ENCODE results near the gene PKDREJ. TPM values are rescaled to one million over a fixed set of nuclear protein-coding genes. Genes with fewer than 3 reads are reported as not detected.
A peak's percentile ranks its signal among the peaks of the same experiment; 100 is the strongest.

The PKDREJ gene
- total RNA-seq, 1 donor from 2014 or later, result not detected

- Histone ChIP-seq H3K4me3 (no peak overlapping the region), H3K4me1 (no peaks in the 10 kb centered on the region), H3K27me3 (no peaks in the 10 kb centered on the region), H3K9me3 (no peaks in the 10 kb centered on the region), H3K27ac (no peak overlapping the region), H3K36me3 (no peaks in the 10 kb centered on the region)
- intact Hi-C loops (cut with DNase I), result no loop called here
- TF ChIP-seq, protein P1, sequence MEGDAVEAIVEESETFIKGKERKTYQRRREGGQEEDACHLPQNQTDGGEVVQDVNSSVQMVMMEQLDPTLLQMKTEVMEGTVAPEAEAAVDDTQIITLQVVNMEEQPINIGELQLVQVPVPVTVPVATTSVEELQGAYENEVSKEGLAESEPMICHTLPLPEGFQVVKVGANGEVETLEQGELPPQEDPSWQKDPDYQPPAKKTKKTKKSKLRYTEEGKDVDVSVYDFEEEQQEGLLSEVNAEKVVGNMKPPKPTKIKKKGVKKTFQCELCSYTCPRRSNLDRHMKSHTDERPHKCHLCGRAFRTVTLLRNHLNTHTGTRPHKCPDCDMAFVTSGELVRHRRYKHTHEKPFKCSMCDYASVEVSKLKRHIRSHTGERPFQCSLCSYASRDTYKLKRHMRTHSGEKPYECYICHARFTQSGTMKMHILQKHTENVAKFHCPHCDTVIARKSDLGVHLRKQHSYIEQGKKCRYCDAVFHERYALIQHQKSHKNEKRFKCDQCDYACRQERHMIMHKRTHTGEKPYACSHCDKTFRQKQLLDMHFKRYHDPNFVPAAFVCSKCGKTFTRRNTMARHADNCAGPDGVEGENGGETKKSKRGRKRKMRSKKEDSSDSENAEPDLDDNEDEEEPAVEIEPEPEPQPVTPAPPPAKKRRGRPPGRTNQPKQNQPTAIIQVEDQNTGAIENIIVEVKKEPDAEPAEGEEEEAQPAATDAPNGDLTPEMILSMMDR (IDR thresholded peaks at IDR 0.05), result no peak
- ATAC-seq (no peak), DNase-seq (no peak)
Observed at GRCh38 chr22:46303347-46303965, 40.3 kb upstream of the PKDREJ start.

DNA sequence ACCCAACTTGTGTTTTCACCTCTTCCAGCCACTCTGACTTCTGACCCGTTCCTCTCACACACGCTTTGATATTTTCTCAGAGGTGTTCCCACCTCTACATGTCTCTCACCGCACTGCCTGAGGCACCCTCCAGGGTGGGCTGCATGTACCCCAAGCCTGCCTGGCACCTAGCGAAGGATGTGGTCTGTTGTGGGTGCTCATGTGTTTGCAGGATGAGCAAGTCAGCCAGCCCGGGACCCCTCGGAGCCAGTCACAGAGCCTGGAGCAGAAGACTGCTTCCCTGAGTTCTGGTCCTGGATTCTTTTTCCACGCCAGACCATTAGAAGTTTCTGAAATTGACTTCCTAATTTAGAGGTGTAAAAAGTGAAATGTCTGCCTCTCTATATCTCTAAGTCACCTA, 37.3 kb upstream of the PKDREJ start:
- Histone ChIP-seq H3K36me3 (no peaks in the 10 kb centered on the region), H3K27me3 (no peaks in the 10 kb centered on the region), H3K27ac (no peak overlapping the region), H3K4me3 (no peak overlapping the region), H3K4me1 (peaks cover 14% of the 10 kb centered on the region), H3K9me3 (no peaks in the 10 kb centered on the region)
- intact Hi-C loops (cut with DNase I), result no loop called here
- TF ChIP-seq, protein P1 (IDR thresholded peaks at IDR 0.05), result no peak
- DNase-seq (no peak), ATAC-seq (no peak)

GRCh38 chr22:46299101-46299500, 36.0 kb upstream of the PKDREJ start:
- H3K9me3 ChIP-seq, result no peaks in the 10 kb centered on the region
- no peak overlapping the region for H3K4me3 ChIP-seq
- no peaks in the 10 kb centered on the region for H3K36me3 ChIP-seq
- no peak for DNase-seq
- H3K27ac ChIP-seq, result no peak overlapping the region
- intact Hi-C loops (cut with DNase I), result no loop called here
- H3K4me1 ChIP-seq, result peaks cover 15% of the 10 kb centered on the region
- H3K27me3 ChIP-seq, result no peaks in the 10 kb centered on the region
- TF ChIP-seq, protein P1 (IDR thresholded peaks at IDR 0.05), result no peak
- no peak for ATAC-seq

DNA sequence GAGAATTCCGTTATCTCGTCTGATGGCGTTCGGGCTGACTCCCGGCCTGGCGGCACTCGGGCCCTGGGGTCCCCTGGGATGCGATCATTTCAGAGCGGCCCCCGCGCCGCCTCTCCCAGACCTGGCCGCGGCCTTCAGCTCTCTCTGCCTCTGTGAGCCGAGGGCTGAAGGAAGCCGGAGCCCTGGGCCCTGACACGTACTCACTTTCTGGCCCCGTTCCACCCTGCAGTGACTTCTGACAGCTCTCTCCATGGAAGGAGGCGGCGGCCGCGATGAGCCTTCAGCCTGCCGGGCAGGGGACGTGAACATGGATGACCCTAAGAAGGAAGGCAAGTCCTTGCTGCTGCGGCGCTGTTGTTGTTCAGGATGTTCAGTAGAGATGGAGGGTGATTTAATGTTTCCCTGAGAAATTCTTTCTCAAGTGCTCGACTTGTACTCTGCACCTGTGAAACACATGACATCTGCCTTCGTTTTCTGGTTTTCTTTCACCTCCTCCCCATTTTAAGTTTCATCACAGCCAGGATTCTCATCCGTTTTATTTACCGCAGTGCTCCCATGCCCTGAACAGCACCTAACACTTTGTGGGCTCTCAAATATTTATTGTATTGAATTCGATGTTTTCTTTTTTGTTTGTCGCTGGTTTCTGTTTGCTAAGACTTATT, 34.1 kb upstream of the PKDREJ start:
- ATAC-seq (no peak), DNase-seq (no peak)
- intact Hi-C loops (cut with DNase I), result no loop called here
- no peak overlapping the region for H3K27ac ChIP-seq
- peaks cover 15% of the 10 kb centered on the region for H3K4me1 ChIP-seq
- H3K4me3 ChIP-seq, result peak overlapping the region; percentile 74
- TF ChIP-seq, protein P1 (IDR thresholded peaks at IDR 0.05), result no peak
- peaks cover 11% of the 10 kb centered on the region for H3K36me3 ChIP-seq
- H3K27me3 ChIP-seq, result no peaks in the 10 kb centered on the region
- H3K9me3 ChIP-seq, result no peaks in the 10 kb centered on the region

- Histone ChIP-seq H3K36me3 (peaks cover 15% of the 10 kb centered on the region), H3K9me3 (no peaks in the 10 kb centered on the region), H3K27ac (peak within 1 kb of the TSS; percentile 93), H3K4me3 (peak within 1 kb of the TSS; percentile 74), H3K27me3 (no peaks in the 10 kb centered on the region), H3K4me1 (peaks cover 15% of the 10 kb centered on the region)
- ATAC-seq (peak; percentile 98), DNase-seq (peak; percentile 99)
- TF ChIP-seq, protein P1 (IDR thresholded peaks at IDR 0.05), result peak; percentile 23
- intact Hi-C loops (cut with DNase I), result no loop called here
Observed at GRCh38 chr22:46296257-46297150, 33.4 kb upstream of the PKDREJ start, which contains the start of gene GTSE1. TSS of gene GTSE1 (plus strand) at chr22:46296870. CDS start at chr22:46297401, 531 bp downstream.
